Activated T-helper 17 cell treated with anti-CD3 and anti-CD28 coated beads, Interleukin-2, amount 50 U/mL, for 72 hours (primary cell): ENCODE data around the gene ZNF385D. TPM values are rescaled to one million over a fixed set of nuclear protein-coding genes. Genes with fewer than 3 reads are reported as not detected.

Experiments
- ATAC-seq: fragments of 150-1000 bp; cut with Tn5 transposase; replicated peaks from 2 replicates; pipeline ENCODE4 v1.10.0; 2021; ENCODE audit warnings: mild to moderate bottlenecking, moderate library complexity
- H3K27ac Mint-ChIP-seq: one replicate; pipeline ENCODE4 v1.8.0; 2022; ENCODE audit warnings: mixed read lengths
- H3K27me3 Mint-ChIP-seq: one replicate; pipeline ENCODE4 v1.8.0; 2022; ENCODE audit warnings: mixed read lengths
- H3K36me3 Mint-ChIP-seq: one replicate; pipeline ENCODE4 v1.8.0; 2022; ENCODE audit warnings: low read depth, mild to moderate bottlenecking, mixed read lengths
- H3K4me1 Mint-ChIP-seq: one replicate; pipeline ENCODE4 v1.8.0; 2022; ENCODE audit warnings: mixed read lengths
- H3K4me3 Mint-ChIP-seq: one replicate; pipeline ENCODE4 v1.8.0; 2022; ENCODE audit warnings: mild to moderate bottlenecking, mixed read lengths
- H3K9me3 Mint-ChIP-seq: one replicate; pipeline ENCODE4 v1.8.0; 2022; ENCODE audit warnings: mixed read lengths
- total RNA-seq, 2 donors: library from RNA; stranded (reverse); gene quantifications; one replicate each; pipeline ENCODE4 v1.2.3, GENCODE V29; 2022

The ZNF385D gene
- total RNA-seq, 2 donors from 2014 or later: not detected

DNA sequence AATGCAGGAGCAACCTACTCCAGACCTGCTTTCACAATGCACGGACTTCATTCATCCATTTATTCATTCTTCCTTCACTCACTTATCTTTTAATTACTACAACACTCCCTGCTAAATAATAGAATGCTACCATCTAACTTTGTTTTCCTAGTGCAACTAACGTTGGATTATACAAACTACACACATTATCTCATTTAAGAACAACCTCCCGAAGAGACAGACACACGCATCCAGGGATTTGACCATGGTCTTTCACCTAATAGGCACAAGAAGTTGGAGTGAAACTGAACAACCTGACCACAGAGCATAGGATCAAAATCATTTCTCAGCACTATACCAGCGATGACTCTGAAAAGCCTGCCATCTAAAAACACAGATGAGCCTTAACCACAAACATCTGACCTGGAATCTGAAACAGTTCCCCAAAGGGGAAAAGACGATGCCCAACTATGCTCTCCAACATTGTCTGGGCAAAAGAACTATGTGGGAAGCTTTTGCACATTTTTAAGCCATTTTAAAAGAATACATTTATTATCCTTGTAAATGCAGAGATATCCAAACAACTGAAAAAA lies 21.0 kb downstream of the ZNF385D start:
- ATAC-seq: no peak
- Mint-ChIP-seq H3K27ac (no peak overlapping the region), H3K4me1 (no peaks in the 10 kb centered on the region), H3K9me3 (peaks cover 18% of the 10 kb centered on the region), H3K36me3 (no peaks in the 10 kb centered on the region), H3K4me3 (no peak overlapping the region), H3K27me3 (no peaks in the 10 kb centered on the region)

- ATAC-seq: no peak
- H3K4me1 Mint-ChIP-seq: no peaks in the 10 kb centered on the region
- no peaks in the 10 kb centered on the region for H3K36me3 Mint-ChIP-seq
- H3K27me3 Mint-ChIP-seq: no peaks in the 10 kb centered on the region
- no peak overlapping the region for H3K4me3 Mint-ChIP-seq
- no peak overlapping the region for H3K27ac Mint-ChIP-seq
- H3K9me3 Mint-ChIP-seq: peaks cover 21% of the 10 kb centered on the region
These were observed 21.7 kb downstream of the ZNF385D start for GRCh38 chr3:21729331-21729730.

DNA sequence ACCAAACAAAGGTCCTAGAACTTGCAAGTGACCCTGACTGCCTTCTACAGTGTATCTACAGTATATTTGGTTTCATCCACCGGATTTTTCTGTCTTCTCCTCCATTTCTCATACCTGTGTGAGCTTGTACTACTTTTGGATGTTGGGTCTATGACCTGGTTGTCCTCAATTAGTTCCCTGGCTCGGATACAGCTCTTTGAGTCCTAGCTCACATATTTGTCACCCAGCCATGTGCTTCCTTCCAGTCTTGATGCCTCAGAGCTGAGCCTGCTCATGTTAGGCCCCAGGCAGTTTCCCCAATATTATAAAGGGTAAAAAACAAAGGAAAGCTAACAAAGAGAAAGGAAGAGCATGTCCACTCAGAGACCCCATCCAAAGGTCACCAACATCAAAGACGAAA lies 28.2 kb downstream of the ZNF385D start:
- H3K4me1 Mint-ChIP-seq: no peaks in the 10 kb centered on the region
- H3K27ac Mint-ChIP-seq: no peak overlapping the region
- peaks cover 33% of the 10 kb centered on the region for H3K9me3 Mint-ChIP-seq
- no peaks in the 10 kb centered on the region for H3K36me3 Mint-ChIP-seq
- H3K4me3 Mint-ChIP-seq: no peak overlapping the region
- ATAC-seq: no peak
- no peaks in the 10 kb centered on the region for H3K27me3 Mint-ChIP-seq

DNA sequence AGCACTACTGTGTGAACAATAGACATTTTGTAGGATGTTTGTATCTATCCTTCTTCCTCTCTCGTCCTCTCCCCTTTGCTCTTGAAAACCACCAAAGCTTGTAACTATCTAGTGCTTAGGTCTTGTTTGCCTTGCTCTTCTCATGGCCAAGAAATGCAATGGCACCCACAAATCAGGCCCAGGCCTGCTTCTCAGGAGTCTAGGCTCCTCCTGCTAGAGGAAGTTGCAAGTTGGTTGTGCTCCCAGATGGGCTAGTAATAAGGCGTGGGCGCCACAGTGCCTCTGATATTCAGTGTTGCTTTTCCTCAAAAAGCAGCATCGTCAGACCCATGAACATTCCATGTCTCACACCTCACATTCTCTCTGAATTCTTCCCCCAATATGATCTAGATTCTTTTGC lies 28.7 kb downstream of the ZNF385D start:
- Mint-ChIP-seq H3K4me1 (no peaks in the 10 kb centered on the region), H3K9me3 (peaks cover 33% of the 10 kb centered on the region)
- no peak for ATAC-seq

GRCh38 chr3:21718943-21719591 lies 31.9 kb downstream of the ZNF385D start:
- H3K4me1 Mint-ChIP-seq: no peaks in the 10 kb centered on the region
- H3K27ac Mint-ChIP-seq: no peak overlapping the region
- H3K4me3 Mint-ChIP-seq: no peak overlapping the region
- ATAC-seq: no peak
- no peaks in the 10 kb centered on the region for H3K36me3 Mint-ChIP-seq
- no peaks in the 10 kb centered on the region for H3K27me3 Mint-ChIP-seq
- H3K9me3 Mint-ChIP-seq: peaks cover 26% of the 10 kb centered on the region

More for the DNA sequence above, 28.7 kb downstream of the ZNF385D start:
- H3K4me3 Mint-ChIP-seq: no peak overlapping the region
- H3K27me3 Mint-ChIP-seq: no peaks in the 10 kb centered on the region
- no peak overlapping the region for H3K27ac Mint-ChIP-seq
- H3K36me3 Mint-ChIP-seq: no peaks in the 10 kb centered on the region

GRCh38 chr3:21718161-21718765 lies 32.7 kb downstream of the ZNF385D start:
- Mint-ChIP-seq H3K27me3 (no peaks in the 10 kb centered on the region), H3K4me1 (no peaks in the 10 kb centered on the region), H3K27ac (no peak overlapping the region), H3K9me3 (peaks cover 22% of the 10 kb centered on the region), H3K4me3 (no peak overlapping the region), H3K36me3 (no peaks in the 10 kb centered on the region)
- ATAC-seq: no peak

DNA sequence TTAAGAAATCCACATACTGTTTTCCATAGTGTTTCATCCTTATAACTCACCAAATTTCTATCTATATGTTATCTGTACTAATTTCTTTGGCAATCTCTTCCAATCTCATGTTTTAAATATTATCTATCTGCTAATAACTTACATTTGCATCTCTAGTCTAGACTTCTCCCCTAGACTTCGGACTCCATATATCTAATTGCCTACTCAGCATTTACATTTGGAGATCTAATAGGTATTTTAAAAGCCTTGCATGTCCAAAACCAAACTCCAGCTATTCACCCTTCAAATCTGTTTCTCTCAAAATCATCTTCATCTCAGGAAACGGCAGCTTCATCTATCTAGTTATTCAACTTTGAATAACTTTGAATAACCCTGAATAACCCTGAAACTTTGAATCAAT lies 35.3 kb downstream of the ZNF385D start:
- H3K27ac Mint-ChIP-seq: no peak overlapping the region
- H3K27me3 Mint-ChIP-seq: no peaks in the 10 kb centered on the region
- no peaks in the 10 kb centered on the region for H3K36me3 Mint-ChIP-seq
- no peak overlapping the region for H3K4me3 Mint-ChIP-seq
- peaks cover 23% of the 10 kb centered on the region for H3K9me3 Mint-ChIP-seq
- no peaks in the 10 kb centered on the region for H3K4me1 Mint-ChIP-seq
- ATAC-seq: no peak

GRCh38 chr3:21705769-21706168 lies 45.2 kb downstream of the ZNF385D start:
- Mint-ChIP-seq H3K4me1 (no peaks in the 10 kb centered on the region), H3K9me3 (peaks cover 16% of the 10 kb centered on the region), H3K27ac (no peak overlapping the region), H3K36me3 (no peaks in the 10 kb centered on the region), H3K27me3 (no peaks in the 10 kb centered on the region), H3K4me3 (no peak overlapping the region)
- no peak for ATAC-seq

DNA sequence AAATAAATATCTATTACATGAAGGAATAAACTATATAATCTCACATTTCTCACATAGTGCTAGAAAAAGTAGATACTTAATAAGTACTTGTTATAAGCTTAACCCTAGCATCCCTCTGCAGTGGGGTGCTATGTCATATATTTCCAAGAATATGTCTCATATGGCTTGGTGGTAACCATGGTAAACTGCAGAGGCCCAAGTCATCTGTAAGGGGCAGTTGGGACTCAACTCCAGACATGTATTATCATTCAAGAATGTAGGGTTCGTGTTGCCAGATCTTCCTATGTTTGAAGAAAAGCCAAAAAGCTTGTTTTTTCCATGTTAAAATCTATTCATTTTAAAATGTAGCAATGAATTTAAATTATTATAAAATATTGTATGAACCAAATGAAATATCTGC lies 46.2 kb downstream of the ZNF385D start:
- H3K36me3 Mint-ChIP-seq: no peaks in the 10 kb centered on the region
- no peaks in the 10 kb centered on the region for H3K4me1 Mint-ChIP-seq
- H3K4me3 Mint-ChIP-seq: no peak overlapping the region
- peaks cover 14% of the 10 kb centered on the region for H3K9me3 Mint-ChIP-seq
- ATAC-seq: no peak
- no peaks in the 10 kb centered on the region for H3K27me3 Mint-ChIP-seq
- H3K27ac Mint-ChIP-seq: no peak overlapping the region

DNA sequence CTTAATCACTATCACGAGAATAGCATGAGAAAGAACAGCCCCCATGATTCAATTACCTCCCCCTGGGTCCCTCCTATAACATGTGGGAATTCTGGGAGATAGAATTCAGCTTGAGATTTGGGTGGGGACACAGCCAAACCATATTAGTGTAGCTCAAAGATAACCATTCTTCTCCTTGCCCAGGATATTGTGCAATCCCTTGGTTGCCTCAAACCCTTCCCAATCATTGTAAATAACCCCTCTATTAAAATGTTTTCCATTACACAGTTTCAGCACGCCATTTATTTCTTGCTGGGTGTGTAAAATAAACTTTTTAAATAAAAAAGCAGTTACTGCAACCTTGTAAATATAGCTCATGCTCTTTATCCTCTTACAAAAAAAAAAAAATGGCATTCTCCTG lies 47.7 kb downstream of the ZNF385D start:
- H3K9me3 Mint-ChIP-seq: peaks cover 9% of the 10 kb centered on the region

GRCh38 chr3:21697707-21698106 lies 53.3 kb downstream of the ZNF385D start:
- no peak overlapping the region for H3K27ac Mint-ChIP-seq
- H3K4me3 Mint-ChIP-seq: no peak overlapping the region

More for the DNA sequence above, 47.7 kb downstream of the ZNF385D start:
- no peak overlapping the region for H3K27ac Mint-ChIP-seq
- no peaks in the 10 kb centered on the region for H3K4me1 Mint-ChIP-seq
- H3K36me3 Mint-ChIP-seq: no peaks in the 10 kb centered on the region
- H3K4me3 Mint-ChIP-seq: no peak overlapping the region
- no peak for ATAC-seq
- H3K27me3 Mint-ChIP-seq: no peaks in the 10 kb centered on the region

GRCh38 chr3:21694506-21694905 lies 56.5 kb downstream of the ZNF385D start:
- no peaks in the 10 kb centered on the region for H3K36me3 Mint-ChIP-seq
- no peaks in the 10 kb centered on the region for H3K27me3 Mint-ChIP-seq
- H3K4me1 Mint-ChIP-seq: no peaks in the 10 kb centered on the region
- H3K4me3 Mint-ChIP-seq: no peak overlapping the region
- no peak overlapping the region for H3K27ac Mint-ChIP-seq
- H3K9me3 Mint-ChIP-seq: peaks cover 26% of the 10 kb centered on the region
- no peak for ATAC-seq

More at GRCh38 chr3:21697707-21698106, 53.3 kb downstream of the ZNF385D start:
- ATAC-seq: no peak
- H3K9me3 Mint-ChIP-seq: peaks cover 11% of the 10 kb centered on the region
- no peaks in the 10 kb centered on the region for H3K4me1 Mint-ChIP-seq
- H3K36me3 Mint-ChIP-seq: no peaks in the 10 kb centered on the region
- no peaks in the 10 kb centered on the region for H3K27me3 Mint-ChIP-seq

GRCh38 chr3:21691036-21691435 lies 60.0 kb downstream of the ZNF385D start:
- no peaks in the 10 kb centered on the region for H3K36me3 Mint-ChIP-seq
- no peak for ATAC-seq
- no peaks in the 10 kb centered on the region for H3K27me3 Mint-ChIP-seq
- H3K4me1 Mint-ChIP-seq: no peaks in the 10 kb centered on the region
- no peak overlapping the region for H3K27ac Mint-ChIP-seq
- no peak overlapping the region for H3K4me3 Mint-ChIP-seq
- peaks cover 18% of the 10 kb centered on the region for H3K9me3 Mint-ChIP-seq

DNA sequence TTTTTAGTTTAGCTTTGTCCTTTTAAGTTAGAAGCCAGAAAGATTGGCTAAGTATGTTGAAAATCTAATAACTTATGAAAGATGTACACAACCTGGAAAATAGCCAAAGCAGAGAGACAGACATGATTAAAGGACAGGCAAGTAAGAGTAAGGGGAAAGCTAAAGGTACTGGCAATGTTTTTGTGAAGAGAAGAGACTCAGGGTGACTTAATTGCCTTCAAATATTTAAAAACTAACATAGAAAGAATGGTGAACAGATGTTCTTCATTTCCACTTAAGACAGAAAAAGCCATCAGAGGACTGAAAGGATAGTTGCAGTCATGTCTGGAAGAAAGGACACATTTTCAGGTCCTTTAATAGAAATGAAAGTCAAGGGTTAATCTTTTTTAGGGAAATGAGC lies 68.8 kb downstream of the ZNF385D start:
- no peak for ATAC-seq
- no peaks in the 10 kb centered on the region for H3K4me1 Mint-ChIP-seq
- peaks cover 13% of the 10 kb centered on the region for H3K9me3 Mint-ChIP-seq
- no peak overlapping the region for H3K4me3 Mint-ChIP-seq
- no peaks in the 10 kb centered on the region for H3K36me3 Mint-ChIP-seq
- H3K27ac Mint-ChIP-seq: no peak overlapping the region
- H3K27me3 Mint-ChIP-seq: no peaks in the 10 kb centered on the region

- no peak for ATAC-seq
- Mint-ChIP-seq H3K9me3 (no peaks in the 10 kb centered on the region), H3K36me3 (no peaks in the 10 kb centered on the region), H3K4me1 (no peaks in the 10 kb centered on the region), H3K27ac (no peak overlapping the region), H3K4me3 (no peak overlapping the region), H3K27me3 (no peaks in the 10 kb centered on the region)
These were observed 77.6 kb downstream of the ZNF385D start for GRCh38 chr3:21673393-21673792.
